HG03460 (cell line): Measurements from ENCODE around the gene ZBED4.

Experiments used
- ATAC-seq: cut with Tn5 transposase; IDR thresholded peaks from one replicate; pipeline ENCODE4 v1.9.1; 2021; ENCODE audit not compliant: unreplicated experiment

ZBED4 gene

DNA sequence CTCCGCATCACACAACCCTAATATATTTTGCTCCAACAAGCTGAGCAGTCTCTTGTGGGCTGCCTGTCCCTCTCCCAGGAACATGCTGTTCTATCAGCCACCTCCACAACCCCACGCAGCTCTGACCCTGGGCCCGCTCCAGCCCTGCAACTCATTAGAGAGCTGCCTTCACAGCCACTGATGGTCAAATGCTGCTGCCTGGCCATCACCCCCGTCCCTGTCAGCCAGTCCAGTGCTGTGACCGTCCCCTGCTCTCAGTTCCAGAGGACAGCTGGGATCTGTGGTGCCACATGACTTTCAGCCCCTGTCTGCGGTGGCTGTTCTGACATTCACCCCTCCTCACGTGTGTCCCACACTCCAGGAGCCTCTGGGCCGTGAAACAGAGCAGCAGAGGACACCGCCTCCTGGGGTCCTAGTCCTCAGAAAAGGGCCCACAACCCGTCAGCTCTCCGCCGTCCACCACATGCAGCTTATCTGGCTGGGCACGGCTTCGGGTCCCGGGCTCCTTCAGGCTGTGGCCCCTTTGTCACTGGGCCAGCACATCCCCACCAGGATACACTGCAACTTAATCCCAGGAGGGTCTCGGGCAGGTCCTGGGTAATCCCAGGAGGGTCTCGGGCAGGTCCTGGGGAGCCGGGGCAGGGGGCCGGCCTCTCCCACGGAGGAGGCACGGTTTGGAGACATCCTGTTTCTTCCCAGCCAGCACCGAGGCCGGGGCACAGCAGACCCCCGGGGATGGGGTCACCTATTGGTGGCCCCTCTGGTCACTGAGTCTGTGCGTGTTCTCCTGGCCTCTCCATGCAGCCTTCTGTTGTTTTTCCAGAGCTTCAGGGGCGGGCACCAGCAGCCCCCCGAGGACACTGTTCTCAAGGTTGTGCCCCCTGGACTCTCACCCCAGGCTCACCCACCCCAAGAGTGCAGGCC, 79.9 kb downstream of the ZBED4 start:
- ATAC-seq, result no peak

DNA sequence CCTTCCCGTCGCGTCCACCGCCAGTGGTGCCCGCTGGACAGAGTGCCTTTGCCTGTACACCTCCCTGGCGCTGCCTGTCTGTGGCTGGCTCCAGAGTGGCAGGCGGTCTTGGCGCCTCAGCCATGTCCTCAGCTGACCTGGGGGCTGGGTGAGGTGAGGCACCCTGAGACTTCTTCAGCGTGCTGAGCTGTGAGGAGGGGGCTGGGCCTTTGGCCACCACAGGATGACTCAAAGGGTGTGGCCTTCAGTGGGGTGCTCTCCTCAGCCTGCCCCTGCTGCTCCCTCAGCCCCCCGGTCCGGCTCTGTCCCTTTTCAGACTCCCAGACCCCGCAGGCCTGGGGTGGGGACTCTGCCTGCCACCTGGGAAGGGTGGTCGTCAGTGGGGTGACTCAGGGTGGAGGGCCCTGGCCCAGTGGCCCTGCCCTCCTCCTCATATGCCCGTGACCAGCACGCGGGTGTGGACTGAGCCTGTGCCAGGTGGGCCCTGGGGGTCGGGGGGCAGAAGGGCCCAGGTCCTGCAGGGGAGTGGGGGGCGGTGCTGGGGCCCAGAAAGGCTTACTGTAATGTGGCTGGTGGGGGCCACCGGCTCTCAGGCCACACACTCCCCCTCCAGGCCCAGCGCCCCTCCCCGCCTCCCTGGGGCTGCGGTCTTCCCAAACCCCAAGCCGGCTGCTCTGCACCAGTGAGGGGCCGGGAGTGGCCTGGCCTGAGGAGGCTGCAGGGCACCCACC, 80.7 kb downstream of the ZBED4 start:
- no peak for ATAC-seq

DNA sequence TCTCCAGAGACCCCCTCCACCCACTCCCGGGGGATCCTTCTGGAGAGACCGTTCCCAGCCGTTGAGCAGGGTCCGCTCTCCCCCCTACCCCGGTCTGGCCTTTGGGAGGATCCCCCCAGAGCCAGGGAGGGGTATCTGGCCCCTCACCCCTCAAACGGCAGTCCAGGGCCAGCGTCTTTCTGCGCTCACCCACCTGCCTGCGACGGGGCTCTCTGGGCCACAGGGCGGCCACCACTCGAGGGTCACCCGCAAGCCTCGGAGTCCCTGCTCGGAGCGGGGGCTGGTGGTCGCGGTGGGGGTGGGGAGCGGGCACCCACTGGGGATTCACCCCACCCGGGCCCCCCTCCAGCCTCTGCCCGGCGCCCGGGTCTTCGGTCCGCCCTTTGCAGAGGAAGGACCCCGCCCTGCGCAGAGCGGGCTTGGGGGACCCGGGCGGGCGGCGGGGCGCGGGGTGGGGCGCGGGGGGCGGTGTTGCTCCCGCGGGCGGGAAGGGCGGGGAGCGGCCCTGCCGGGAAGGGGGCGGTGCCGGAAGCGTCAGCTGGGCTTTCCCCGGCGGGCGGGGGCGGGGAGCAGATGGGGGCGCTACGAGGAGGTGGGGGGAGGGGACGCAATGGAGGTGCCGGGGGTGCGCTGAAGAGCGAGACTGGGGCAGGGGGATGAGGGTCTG, 81.4 kb downstream of the ZBED4 start:
- no peak for ATAC-seq

DNA sequence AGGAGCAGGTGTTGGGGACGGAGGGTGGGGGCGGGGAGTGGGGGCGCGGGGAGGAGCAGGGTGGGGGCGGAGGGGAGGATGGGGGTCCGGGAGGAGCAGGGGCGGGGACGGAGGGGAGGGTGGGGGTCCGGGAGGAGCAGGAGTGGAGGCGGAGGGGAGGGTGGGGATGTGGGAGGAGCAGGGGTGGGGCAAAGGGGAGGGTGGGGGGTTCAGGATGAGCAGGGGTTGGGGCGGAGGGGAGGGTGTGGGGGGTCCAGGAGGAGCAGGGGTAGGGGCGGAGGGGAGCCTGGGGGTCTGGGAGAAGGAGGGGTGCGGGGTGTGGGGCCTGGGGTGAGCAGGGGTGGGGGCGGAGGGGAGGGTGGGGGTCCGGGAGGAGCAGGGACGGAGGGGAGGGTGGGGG, 81.9 kb downstream of the ZBED4 start:
- ATAC-seq, result no peak

DNA sequence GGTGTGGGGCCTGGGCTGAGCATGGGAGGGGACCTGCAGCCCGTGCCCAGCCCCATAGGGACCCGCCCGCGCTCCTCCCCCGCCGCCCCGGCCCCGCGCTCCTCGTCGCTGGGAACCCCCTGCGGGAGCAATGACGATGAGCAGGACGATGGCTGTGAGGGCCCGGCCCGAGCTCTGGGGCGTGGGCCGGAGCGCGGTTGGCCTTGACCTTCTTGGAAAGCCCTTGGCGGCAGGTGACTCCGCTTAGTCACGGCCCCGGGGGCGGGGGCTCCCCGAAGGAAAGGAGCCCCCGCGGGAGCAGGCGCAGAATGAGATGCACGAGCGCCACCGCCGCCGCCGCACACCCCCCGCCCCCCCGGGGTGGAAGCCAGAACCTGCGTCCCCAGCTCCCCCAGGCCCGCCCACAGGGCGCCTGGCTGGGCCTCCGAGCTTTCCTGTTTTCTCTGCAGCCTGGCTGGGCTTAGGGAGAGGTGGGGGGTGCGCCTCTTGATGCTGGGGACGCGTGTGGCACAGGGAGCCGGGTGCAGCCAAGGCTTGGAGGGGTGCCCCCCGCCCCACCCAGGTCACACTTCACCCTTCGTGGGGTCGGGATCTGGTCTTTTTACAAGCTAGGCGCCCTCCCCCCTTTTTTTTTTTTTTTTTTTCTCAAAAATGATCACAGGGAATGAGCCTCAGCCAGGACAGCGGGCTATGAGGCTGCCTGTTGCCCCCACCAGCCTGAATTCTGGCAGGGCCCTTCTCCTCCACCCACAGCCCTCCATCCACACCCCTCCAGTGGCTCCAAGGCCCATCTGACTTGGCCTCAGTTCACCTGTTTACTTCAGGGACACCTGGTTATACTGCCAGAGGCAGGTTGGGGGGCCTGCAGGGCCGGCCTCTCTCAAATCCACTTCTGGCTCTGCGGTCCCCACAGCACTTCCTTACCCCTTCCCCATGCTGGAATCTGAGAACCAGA, 82.7 kb downstream of the ZBED4 start:
- ATAC-seq, result peak; percentile 54

DNA sequence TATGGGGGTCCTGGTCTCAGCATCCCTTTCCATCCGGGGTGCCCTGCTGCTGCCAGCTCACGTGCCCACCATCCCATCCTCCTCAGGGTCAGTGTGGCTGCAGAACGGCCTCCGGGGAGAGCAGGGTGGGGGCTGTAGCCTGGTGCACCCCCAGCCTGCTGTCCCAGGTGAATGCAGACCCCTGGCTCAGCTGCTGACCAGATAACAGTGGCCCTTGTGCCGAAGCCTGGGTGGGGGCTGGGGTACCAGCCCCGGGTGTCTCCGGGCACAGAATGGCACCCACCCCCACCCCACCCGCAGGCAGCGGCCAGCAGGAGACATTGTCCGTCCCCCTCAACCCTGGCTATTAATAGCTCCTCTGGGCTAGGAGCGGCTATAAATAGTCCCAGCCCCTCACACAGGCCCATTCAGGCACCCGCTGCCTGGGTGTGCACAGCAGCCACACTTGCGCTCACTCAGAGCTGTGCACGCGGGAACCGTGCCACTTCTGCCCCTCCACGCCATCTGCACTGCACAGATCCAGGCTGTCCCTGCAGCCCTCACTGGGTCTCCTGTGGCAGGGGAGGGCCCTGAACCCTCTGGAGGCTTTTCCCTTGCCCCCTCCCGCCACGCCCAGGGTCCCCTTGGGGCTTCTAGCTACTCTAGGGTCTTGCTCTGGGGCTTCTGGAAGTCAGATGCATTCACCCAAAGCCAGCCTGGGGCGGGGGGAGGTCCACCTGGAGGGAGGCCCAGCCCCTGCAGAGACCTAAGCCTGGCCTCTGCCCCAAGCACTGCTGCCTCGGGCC, 83.5 kb downstream of the ZBED4 start:
- ATAC-seq, result no peak

DNA sequence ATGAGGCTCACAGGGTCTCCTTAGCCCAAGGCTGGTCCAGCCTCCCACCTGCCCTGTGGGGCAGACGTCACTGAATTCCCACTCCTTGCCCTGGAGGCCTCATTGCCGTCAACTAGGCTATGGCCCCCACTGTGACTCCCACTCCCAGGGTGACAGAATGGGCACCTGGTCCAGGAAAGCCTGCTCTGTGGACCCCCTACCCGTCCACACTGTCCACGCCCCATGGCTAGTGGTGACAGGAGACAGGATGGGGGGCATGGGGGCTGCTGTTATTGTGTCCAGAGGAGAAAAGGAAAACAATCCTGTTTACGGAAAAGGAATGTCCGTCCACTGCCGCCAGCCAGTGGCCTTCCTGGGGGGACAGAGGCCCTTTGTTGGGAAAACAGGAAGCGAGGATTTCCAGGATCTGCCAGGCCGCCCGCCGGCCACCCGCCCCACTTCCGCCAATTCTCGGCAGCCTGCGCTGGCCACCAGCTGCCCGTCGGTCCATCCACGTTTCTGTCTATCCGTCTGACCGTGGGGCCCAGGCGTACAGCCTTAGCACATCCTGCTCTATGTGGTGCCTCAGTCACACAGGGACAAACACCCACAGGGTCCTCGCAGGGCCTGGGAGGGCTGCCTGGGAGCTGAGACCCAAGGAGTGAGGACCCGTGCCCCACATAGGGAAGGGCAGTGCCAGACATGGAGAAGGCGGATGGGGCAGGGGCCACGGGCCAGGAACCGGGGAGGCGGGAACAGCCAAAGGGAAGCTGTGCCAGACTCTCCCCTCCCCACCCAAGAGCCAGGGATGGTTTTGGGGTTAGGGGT, 84.3 kb downstream of the ZBED4 start:
- no peak for ATAC-seq

DNA sequence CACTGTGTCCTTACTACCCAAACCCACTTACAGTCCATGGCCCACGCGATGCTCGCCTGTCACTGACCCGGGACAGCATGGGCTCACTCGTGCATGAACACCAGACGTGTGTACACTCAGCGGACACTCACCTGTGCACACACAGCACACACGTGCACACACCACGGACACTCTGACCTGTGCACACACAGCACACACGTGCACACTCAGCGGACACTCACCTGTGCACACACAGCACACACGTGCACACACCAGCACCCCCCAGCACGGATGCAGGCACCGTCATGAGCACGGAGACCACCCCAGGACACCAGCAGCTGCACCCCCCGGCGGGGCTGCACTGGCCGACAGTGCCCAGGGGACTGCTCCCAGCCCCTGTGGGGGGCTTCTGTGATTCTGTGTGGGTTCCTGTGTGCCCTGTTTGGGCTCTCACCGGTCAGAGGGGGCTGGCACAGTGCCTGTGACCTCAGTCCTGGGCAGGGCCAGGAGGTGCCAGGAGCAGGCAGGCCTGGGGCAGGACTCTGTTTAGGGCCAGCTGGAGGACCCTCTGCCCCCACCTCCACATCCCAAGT, 85.0 kb downstream of the ZBED4 start:
- no peak for ATAC-seq
